BLaER1 treated with 17β-estradiol and CSF1 and Interleukin-3, amounts not matched to agents 10 nM and 100 nM (cell line): ENCODE data around the gene ADAM10.

Source experiments
- H3K27ac ChIP-seq, 11 experiments: shearing (Covaris generic); formaldehyde crosslinking; 2 replicates each; pipeline ENCODE4 v1.8.1; 2022
- H3K27me3 ChIP-seq, 11 experiments: shearing (Covaris generic); formaldehyde crosslinking; 2 replicates each; pipeline ENCODE4 v1.8.1; 2022
- H3K36me3 ChIP-seq, 11 experiments: shearing (Covaris generic); formaldehyde crosslinking; 2 replicates each; pipeline ENCODE4 v1.8.1; 2022
- H3K4me1 ChIP-seq, 10 experiments: shearing (Covaris generic); formaldehyde crosslinking; 2 replicates each; pipeline ENCODE4 v1.8.1; 2022
- H3K4me2 ChIP-seq, 11 experiments: shearing (Covaris generic); formaldehyde crosslinking; 2 replicates each; pipeline ENCODE4 v1.8.1; 2022
- H3K4me3 ChIP-seq, 10 experiments: shearing (Covaris generic); formaldehyde crosslinking; 2 replicates each; pipeline ENCODE4 v1.8.1; 2022
- H3K9ac ChIP-seq, 11 experiments: shearing (Covaris generic); formaldehyde crosslinking; 2 replicates each; pipeline ENCODE4 v1.8.1; 2022
- H3K9me3 ChIP-seq, 11 experiments: shearing (Covaris generic); formaldehyde crosslinking; replicated peaks in 1 of 11; 2 replicates each; pipeline ENCODE4 v1.8.1; 2022
- H4K20me1 ChIP-seq, 11 experiments: shearing (Covaris generic); formaldehyde crosslinking; 2 replicates each; pipeline ENCODE4 v1.8.1; 2022
- Cebpa-rat ChIP-seq, 11 experiments: shearing (Covaris generic); IDR thresholded peaks; 2 replicates each; pipeline ENCODE4 v1.8.1; 2022

ADAM10 gene

GRCh38 chr15:58762731-58763130 is 13.2 kb upstream of the ADAM10 start:
- H3K36me3 ChIP-seq, result no peaks in the 10 kb centered on the region; a peak in 1 of 22 replicates
- peaks cover 30 to 44% (median 37%) of the 10 kb centered on the region in 11 experiments for H3K9me3 ChIP-seq
- H4K20me1 ChIP-seq, result no peaks in the 10 kb centered on the region
- H3K4me1 ChIP-seq, result peaks cover 0 to 13% (median 8%) of the 10 kb centered on the region in 10 experiments; a peak in 8 of 20 replicates
- no peaks in the 10 kb centered on the region for H3K27me3 ChIP-seq
- H3K4me2 ChIP-seq, result no peak overlapping the region
- TF ChIP-seq Cebpa-rat (IDR thresholded peaks at IDR 0.05), result no peak
- no peak overlapping the region for H3K9ac ChIP-seq
- no peak overlapping the region for H3K4me3 ChIP-seq
- H3K27ac ChIP-seq, result no peak overlapping the region

DNA sequence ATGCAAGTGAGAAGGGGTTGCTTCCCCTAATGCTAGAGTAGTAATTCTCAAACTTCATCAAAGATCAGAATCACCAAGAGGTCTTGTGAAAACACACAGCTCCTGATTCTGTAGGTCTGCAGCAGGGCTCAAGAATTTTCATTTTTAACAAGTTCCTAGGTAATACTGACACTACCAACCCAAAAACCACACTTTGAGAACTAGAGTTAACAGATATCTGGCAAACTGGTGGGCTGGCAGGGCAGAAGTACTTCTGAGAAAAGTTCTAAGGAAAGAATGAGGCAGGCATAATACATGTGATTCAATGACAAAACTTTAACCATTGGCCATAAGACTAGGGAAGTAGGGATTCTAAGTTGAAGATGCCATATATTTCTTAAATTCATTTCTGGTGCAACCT is 12.8 kb upstream of the ADAM10 start:
- Histone ChIP-seq H3K27me3 (no peaks in the 10 kb centered on the region), H3K4me2 (no peak overlapping the region), H3K9ac (no peak overlapping the region), H3K4me3 (no peak overlapping the region), H3K9me3 (peaks cover 30 to 44% (median 37%) of the 10 kb centered on the region in 11 experiments), H3K36me3 (no peaks in the 10 kb centered on the region; a peak in 1 of 22 replicates), H4K20me1 (no peaks in the 10 kb centered on the region), H3K4me1 (peaks cover 0 to 13% (median 8%) of the 10 kb centered on the region in 10 experiments; a peak in 8 of 20 replicates), H3K27ac (no peak overlapping the region)
- TF ChIP-seq Cebpa-rat (IDR thresholded peaks at IDR 0.05), result no peak

- Histone ChIP-seq H3K27me3 (no peaks in the 10 kb centered on the region), H3K36me3 (no peaks in the 10 kb centered on the region; a peak in 1 of 22 replicates), H4K20me1 (no peaks in the 10 kb centered on the region), H3K4me1 (peaks cover 2 to 18% (median 12%) of the 10 kb centered on the region in 10 experiments; a peak in 18 of 20 replicates), H3K4me2 (peak overlapping the region in 1 of 11 experiments; percentile 30; a peak in 1 of 22 replicates), H3K9ac (no peak overlapping the region), H3K4me3 (no peak overlapping the region), H3K9me3 (peaks cover 30 to 41% (median 35%) of the 10 kb centered on the region in 11 experiments), H3K27ac (no peak overlapping the region)
- no peak for TF ChIP-seq Cebpa-rat (IDR thresholded peaks at IDR 0.05)
These were observed 11.5 kb upstream of the ADAM10 start for GRCh38 chr15:58761010-58761388.

DNA sequence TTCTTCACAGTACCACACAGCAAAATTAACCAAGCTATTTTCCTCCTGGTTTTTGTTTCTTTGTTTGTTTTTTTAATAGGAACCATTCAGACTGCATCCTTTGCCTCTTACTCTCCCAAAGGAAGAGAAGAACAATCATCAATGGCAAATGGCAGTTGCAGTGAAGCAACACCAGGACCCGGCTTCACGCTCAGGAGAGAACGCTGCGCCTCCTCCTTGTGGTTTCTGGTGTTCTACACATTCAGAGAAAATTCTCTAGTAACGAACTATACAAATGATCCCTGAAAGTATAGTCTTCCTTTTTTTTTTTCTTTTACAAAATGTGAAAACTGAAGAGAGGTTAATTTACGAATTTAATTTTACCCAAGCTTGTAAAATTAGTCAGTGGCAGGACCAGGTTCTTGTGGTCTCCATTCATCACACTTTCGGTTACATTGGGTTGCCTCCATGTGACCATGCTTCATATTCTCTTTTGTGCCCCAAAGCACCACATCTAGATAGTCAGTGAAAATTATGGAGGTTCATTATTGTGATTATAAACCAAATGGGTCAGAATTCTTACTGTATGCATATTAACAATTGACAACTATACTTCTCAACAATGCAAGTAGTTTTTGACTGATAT is 11.0 kb upstream of the ADAM10 start:
- H3K4me3 ChIP-seq, result no peak overlapping the region
- peaks cover 26 to 38% (median 32%) of the 10 kb centered on the region in 11 experiments for H3K9me3 ChIP-seq
- TF ChIP-seq Cebpa-rat (IDR thresholded peaks at IDR 0.05), result peak in 1 of 11 experiments; percentile 19; a peak in 1 of 22 replicates
- no peaks in the 10 kb centered on the region for H3K27me3 ChIP-seq
- H3K27ac ChIP-seq, result no peak overlapping the region
- H3K36me3 ChIP-seq, result no peaks in the 10 kb centered on the region; a peak in 1 of 22 replicates
- H3K4me1 ChIP-seq, result peaks cover 7 to 23% (median 17%) of the 10 kb centered on the region in 10 experiments
- H3K9ac ChIP-seq, result no peak overlapping the region
- H4K20me1 ChIP-seq, result no peaks in the 10 kb centered on the region
- H3K4me2 ChIP-seq, result peak overlapping the region in 9 of 11 experiments; percentile 1 to 38 (median 18); a peak in 8 of 22 replicates

DNA sequence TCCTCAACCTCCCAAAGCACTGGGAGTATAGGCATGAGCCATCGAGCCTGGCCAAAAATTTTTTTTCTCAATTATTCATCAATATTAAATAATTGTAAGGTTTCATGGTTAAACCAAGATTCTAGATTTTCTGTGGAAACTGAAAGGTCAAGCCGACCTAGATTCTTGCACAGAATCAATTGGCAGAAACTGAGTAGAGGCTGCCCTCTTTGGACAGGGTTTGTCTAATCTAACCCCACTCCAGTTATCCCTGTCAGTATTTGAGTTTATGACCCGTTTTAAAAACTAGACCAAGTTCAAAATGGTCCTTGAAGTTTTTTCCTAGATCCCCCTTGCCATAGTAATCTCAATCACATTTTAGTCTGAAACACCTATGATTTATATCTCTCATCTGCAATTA is 8.6 kb upstream of the ADAM10 start:
- Histone ChIP-seq H3K36me3 (no peaks in the 10 kb centered on the region), H3K4me2 (no peak overlapping the region), H3K27me3 (no peaks in the 10 kb centered on the region), H3K9me3 (peaks cover 2 to 14% (median 9%) of the 10 kb centered on the region in 11 experiments; a peak in 18 of 22 replicates), H3K9ac (no peak overlapping the region), H4K20me1 (no peaks in the 10 kb centered on the region), H3K4me3 (no peak overlapping the region), H3K4me1 (peaks cover 15 to 32% (median 26%) of the 10 kb centered on the region in 10 experiments), H3K27ac (no peak overlapping the region)
- TF ChIP-seq Cebpa-rat (IDR thresholded peaks at IDR 0.05), result no peak

DNA sequence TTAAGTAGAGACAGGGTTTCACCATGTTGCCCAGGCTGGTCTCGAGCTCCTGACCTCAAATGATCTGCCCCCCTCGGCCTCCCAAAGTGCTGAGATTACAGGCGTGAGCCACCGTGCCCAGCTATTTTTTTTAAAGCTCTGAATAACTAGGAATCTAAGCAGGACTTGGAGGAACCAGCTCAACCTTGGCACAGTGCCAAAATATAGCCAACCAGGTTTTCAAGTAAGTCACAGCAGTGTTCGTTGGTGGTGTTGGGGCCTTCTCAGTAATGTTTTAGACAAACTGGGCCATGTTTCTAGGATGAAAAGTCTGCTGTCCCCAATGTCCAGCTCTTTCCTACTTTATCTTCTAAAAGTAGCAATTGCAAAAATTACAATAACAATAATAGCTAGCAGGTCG is 6.4 kb upstream of the ADAM10 start:
- Histone ChIP-seq H3K4me1 (peaks cover 23 to 44% (median 32%) of the 10 kb centered on the region in 10 experiments), H3K27ac (peak overlapping the region in 10 of 11 experiments; percentile 21 to 58 (median 46); a peak in 18 of 22 replicates), H3K9ac (peak overlapping the region in 7 of 11 experiments; percentile 21 to 55 (median 42); a peak in 7 of 22 replicates), H3K4me3 (peak overlapping the region in 1 of 10 experiments; percentile 3; a peak in 1 of 20 replicates), H3K27me3 (no peaks in the 10 kb centered on the region), H4K20me1 (no peaks in the 10 kb centered on the region), H3K9me3 (peaks cover 0 to 3% (median 0%) of the 10 kb centered on the region in 11 experiments; a peak in 3 of 22 replicates), H3K36me3 (no peaks in the 10 kb centered on the region), H3K4me2 (peak overlapping the region; percentile 37 to 83 (median 68))
- TF ChIP-seq Cebpa-rat (IDR thresholded peaks at IDR 0.05), result no peak

DNA sequence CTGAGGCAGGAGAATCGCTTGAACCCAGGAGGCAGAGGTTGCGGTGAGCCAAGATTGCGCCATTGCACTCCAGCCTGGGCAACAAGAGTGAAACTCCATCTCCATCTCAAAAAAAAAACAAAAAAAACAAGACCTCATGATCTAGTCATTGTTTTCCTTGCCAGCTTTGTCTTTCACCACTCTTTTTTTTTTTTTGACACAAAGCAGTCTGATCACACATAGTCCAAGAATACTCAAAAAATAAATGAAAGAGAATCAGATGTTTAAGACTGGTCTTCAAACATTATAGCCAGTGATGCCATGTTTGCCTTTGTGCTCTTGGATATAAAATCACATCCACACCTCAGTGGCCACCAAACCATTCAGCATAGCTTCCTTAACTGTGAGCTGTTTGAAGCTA is 5.8 kb upstream of the ADAM10 start:
- Histone ChIP-seq H4K20me1 (no peaks in the 10 kb centered on the region), H3K27me3 (no peaks in the 10 kb centered on the region), H3K4me2 (peak overlapping the region; percentile 37 to 83 (median 68))

DNA sequence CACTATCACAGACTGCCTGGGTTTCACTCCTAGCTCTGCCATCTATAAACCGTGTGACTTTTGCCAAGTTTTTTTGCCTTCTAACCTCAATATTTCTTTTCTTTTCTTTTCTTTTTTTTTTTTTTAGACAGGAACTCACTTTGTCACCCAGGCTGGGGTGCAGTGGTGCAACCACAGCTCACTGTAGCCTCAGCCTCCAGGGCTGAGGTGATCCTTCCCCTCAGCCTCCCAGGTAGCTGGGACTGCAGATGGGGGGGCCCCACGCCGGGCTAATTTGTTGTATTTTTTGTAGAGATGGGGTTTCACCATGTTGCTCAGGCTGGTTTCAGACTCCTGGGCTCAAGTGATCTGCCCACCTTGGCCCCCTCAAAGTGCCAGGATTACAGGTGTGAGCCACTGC is 3.2 kb upstream of the ADAM10 start:
- no peaks in the 10 kb centered on the region for H3K27me3 ChIP-seq
- no peak for TF ChIP-seq Cebpa-rat (IDR thresholded peaks at IDR 0.05)
- H3K27ac ChIP-seq, result no peak overlapping the region
- H3K4me1 ChIP-seq, result peaks cover 26 to 38% (median 28%) of the 10 kb centered on the region in 10 experiments
- H3K4me3 ChIP-seq, result no peak overlapping the region
- H3K9me3 ChIP-seq, result no peaks in the 10 kb centered on the region
- peaks cover 0 to 16% (median 14%) of the 10 kb centered on the region in 11 experiments; a peak in 13 of 22 replicates for H4K20me1 ChIP-seq
- H3K9ac ChIP-seq, result no peak overlapping the region
- H3K36me3 ChIP-seq, result no peaks in the 10 kb centered on the region
- no peak overlapping the region for H3K4me2 ChIP-seq

More for the DNA sequence above, 5.8 kb upstream of the ADAM10 start:
- peaks cover 28 to 43% (median 34%) of the 10 kb centered on the region in 10 experiments for H3K4me1 ChIP-seq
- H3K9me3 ChIP-seq, result no peaks in the 10 kb centered on the region
- H3K4me3 ChIP-seq, result peak overlapping the region in 1 of 10 experiments; percentile 3; a peak in 1 of 20 replicates
- peak overlapping the region in 10 of 11 experiments; percentile 21 to 58 (median 46); a peak in 18 of 22 replicates for H3K27ac ChIP-seq
- H3K36me3 ChIP-seq, result no peaks in the 10 kb centered on the region
- peak overlapping the region in 8 of 11 experiments; percentile 21 to 55 (median 42); a peak in 10 of 22 replicates for H3K9ac ChIP-seq
- no peak for TF ChIP-seq Cebpa-rat (IDR thresholded peaks at IDR 0.05)

- H3K27me3 ChIP-seq, result no peaks in the 10 kb centered on the region
- peak overlapping the region; percentile 97 to 99 (median 98) for H3K9ac ChIP-seq
- peak overlapping the region; percentile 53 to 98 (median 89); a peak in 21 of 22 replicates for H3K4me2 ChIP-seq
- H3K4me3 ChIP-seq, result peak overlapping the region; percentile 84 to 99 (median 95)
- no peak for TF ChIP-seq Cebpa-rat (IDR thresholded peaks at IDR 0.05)
- H3K36me3 ChIP-seq, result peaks cover 0 to 20% (median 9%) of the 10 kb centered on the region in 11 experiments; a peak in 15 of 22 replicates
- H4K20me1 ChIP-seq, result peaks cover 8 to 51% (median 45%) of the 10 kb centered on the region in 11 experiments; a peak in 19 of 22 replicates
- peak overlapping the region; percentile 94 to 99 (median 96) for H3K27ac ChIP-seq
- H3K9me3 ChIP-seq, result no peaks in the 10 kb centered on the region
- H3K4me1 ChIP-seq, result peaks cover 24 to 42% (median 36%) of the 10 kb centered on the region in 10 experiments
These were observed 515 bp downstream of the ADAM10 start for GRCh38 chr15:58748852-58749531.
